NCI-H526 treated with DMSO at 0.1 percent for 48 hours (cell line): ENCODE results near the gene MUSTN1.

Experiments
- DNase-seq: peaks from one replicate; lab custom pipeline; 2025; lab: John Stamatoyannopoulos, UW

Gene MUSTN1

GRCh38 chr3:52852419-52852818 is 17.6 kb upstream of the MUSTN1 start:
- no peak for DNase-seq

GRCh38 chr3:52851348-52851747 is 16.5 kb upstream of the MUSTN1 start:
- DNase-seq: peak; percentile 52

GRCh38 chr3:52849656-52850055 is 14.8 kb upstream of the MUSTN1 start:
- DNase-seq: no peak

GRCh38 chr3:52848617-52849016 is 13.8 kb upstream of the MUSTN1 start:
- no peak for DNase-seq

- no peak for DNase-seq
These were observed 12.9 kb upstream of the MUSTN1 start for GRCh38 chr3:52847726-52848125.

GRCh38 chr3:52847241-52847640 is 12.4 kb upstream of the MUSTN1 start:
- no peak for DNase-seq

GRCh38 chr3:52846432-52846965 is 11.7 kb upstream of the MUSTN1 start:
- DNase-seq: no peak

- DNase-seq: no peak
These were observed 11.0 kb upstream of the MUSTN1 start for GRCh38 chr3:52845691-52846431.

- no peak for DNase-seq
These were observed 10.3 kb upstream of the MUSTN1 start for GRCh38 chr3:52845157-52845556.

GRCh38 chr3:52844290-52844975 is 9.6 kb upstream of the MUSTN1 start:
- DNase-seq: no peak

- no peak for DNase-seq
These were observed 9.1 kb upstream of the MUSTN1 start for GRCh38 chr3:52843881-52844280.

GRCh38 chr3:52843108-52843865 is 8.5 kb upstream of the MUSTN1 start:
- no peak for DNase-seq

- no peak for DNase-seq
These were observed 7.6 kb upstream of the MUSTN1 start for GRCh38 chr3:52842424-52842823.

GRCh38 chr3:52841981-52842340 is 7.1 kb upstream of the MUSTN1 start:
- no peak for DNase-seq

GRCh38 chr3:52841211-52841980 is 6.6 kb upstream of the MUSTN1 start:
- no peak for DNase-seq

GRCh38 chr3:52839892-52840545 is 5.2 kb upstream of the MUSTN1 start:
- DNase-seq: no peak

- DNase-seq: no peak
These were observed 4.4 kb upstream of the MUSTN1 start for GRCh38 chr3:52839268-52839575.

- no peak for DNase-seq
These were observed 3.9 kb upstream of the MUSTN1 start for GRCh38 chr3:52838561-52839267.

GRCh38 chr3:52836986-52837385 is 2.2 kb upstream of the MUSTN1 start:
- DNase-seq: no peak

GRCh38 chr3:52836471-52836845 is 1.6 kb upstream of the MUSTN1 start:
- DNase-seq: no peak
